Stimulated activated effector memory CD8-positive, alpha-beta T cell treated with anti-CD3 and anti-CD28 coated beads, Interleukin-12 subunit alpha, Interleukin-12 subunit beta, amount 100 ng/mL, for 72 hours (primary cell): ENCODE results near the gene DDX24.

ENCODE experiments used
- ATAC-seq: fragments of 150-1000 bp; cut with Tn5 transposase; 2 replicates; pipeline ENCODE4 v1.10.0; 2021
- DNase-seq, 2 donors: peaks; one replicate each; pipeline ENCODE4 v3.0.0; 2021 to 2022; ENCODE audit warnings: low spot score in 2 of 2
- H3K27ac Mint-ChIP-seq: one replicate; pipeline ENCODE4 v1.8.0; 2022; ENCODE audit warnings: mild to moderate bottlenecking, mixed read lengths
- H3K36me3 Mint-ChIP-seq: one replicate; pipeline ENCODE4 v1.8.0; 2022; ENCODE audit warnings: mild to moderate bottlenecking, mixed read lengths
- H3K4me1 Mint-ChIP-seq: one replicate; pipeline ENCODE4 v1.8.0; 2022; ENCODE audit warnings: mixed read lengths
- H3K4me3 Mint-ChIP-seq: one replicate; pipeline ENCODE4 v1.8.0; 2022; ENCODE audit warnings: mild to moderate bottlenecking, mixed read lengths
- H3K9me3 Mint-ChIP-seq: one replicate; pipeline ENCODE4 v1.8.0; 2022; ENCODE audit warnings: mixed read lengths

Gene DDX24

DNA sequence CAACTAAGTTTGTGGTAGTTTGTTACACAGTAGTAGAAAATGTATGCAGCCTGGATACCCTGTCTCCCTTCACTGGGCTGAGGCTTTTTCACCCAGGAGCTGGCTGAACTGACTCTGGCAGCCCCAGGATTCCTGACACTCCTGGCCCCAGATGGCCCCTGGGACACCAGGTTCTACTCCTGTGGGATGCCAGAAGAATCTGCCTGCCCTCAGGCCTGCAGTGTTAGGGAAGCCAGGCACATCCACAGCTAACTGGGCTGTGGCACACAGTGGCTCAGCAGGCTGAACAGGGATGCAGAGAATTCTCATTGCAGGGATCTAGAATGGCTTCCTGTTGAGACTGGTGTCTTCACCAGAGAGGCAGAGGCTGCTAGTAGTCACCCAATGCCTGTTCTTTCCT is 38.1 kb upstream of the DDX24 start:
- no peak overlapping the region for H3K4me3 Mint-ChIP-seq
- H3K4me1 Mint-ChIP-seq: peaks cover 5% of the 10 kb centered on the region
- no peak for ATAC-seq
- no peak overlapping the region for H3K27ac Mint-ChIP-seq
- no peaks in the 10 kb centered on the region for H3K9me3 Mint-ChIP-seq
- no peaks in the 10 kb centered on the region for H3K36me3 Mint-ChIP-seq
- DNase-seq: no peak

DNA sequence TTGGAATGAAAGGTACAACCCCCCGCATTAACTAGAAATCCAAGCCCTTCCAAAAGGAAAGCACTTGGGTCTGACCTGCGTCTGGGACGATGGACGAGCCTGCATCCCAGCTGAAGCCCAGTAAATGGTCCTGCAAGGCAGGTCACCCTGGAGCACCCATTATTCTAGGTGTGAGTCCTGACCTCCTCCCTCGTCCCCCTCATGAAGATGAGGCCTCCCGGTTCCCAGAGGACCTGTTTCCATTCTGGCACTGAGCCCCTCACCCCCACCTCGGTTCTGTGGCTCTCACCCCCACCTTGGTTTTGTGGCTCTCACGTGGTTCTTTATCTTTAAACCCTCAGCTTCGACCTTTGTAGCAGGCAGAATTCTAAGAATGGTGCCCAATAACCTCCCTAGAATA is 36.9 kb upstream of the DDX24 start:
- Mint-ChIP-seq H3K36me3 (no peaks in the 10 kb centered on the region), H3K9me3 (no peaks in the 10 kb centered on the region), H3K27ac (no peak overlapping the region), H3K4me1 (peaks cover 5% of the 10 kb centered on the region), H3K4me3 (no peak overlapping the region)
- ATAC-seq (no peak), DNase-seq (no peak)

DNA sequence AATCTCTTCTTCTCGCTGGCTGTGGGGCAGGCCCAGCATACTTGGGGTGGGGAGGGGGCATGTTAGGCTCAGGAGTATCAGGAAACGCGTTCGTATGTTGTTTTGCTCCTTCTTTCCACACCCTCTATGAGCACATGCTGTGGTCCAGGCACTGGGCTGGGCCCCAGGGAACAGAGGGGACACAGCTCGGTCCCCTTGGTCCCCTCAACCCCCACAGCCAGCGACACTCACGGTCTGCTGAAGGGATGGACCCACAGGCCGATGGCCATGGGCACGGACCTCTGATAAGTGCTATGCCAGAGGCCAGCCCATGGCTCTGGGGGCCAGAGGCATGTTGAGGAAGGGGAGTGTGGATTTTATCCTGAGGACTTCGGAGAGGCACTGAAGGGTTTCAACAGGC is 35.7 kb upstream of the DDX24 start:
- Mint-ChIP-seq H3K27ac (no peak overlapping the region), H3K9me3 (no peaks in the 10 kb centered on the region), H3K36me3 (no peaks in the 10 kb centered on the region), H3K4me1 (peaks cover 5% of the 10 kb centered on the region), H3K4me3 (no peak overlapping the region)
- no peak for DNase-seq
- ATAC-seq: no peak

DNA sequence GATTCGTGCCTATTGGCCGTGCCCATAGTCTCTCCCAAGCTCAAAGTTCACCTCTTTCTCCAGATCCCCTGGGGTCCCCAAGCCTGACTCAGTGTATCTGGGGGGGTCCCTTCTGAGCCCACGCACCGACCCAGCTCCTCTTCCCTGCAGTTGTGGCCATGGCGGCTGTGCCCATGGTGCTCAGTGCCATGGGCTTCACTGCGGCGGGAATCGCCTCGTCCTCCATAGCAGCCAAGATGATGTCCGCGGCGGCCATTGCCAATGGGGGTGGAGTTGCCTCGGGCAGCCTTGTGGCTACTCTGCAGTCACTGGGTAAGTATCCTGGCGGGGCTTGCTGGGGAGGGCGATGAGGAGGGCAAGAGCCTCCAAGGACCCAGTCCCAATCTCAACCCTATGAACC is 34.6 kb upstream of the DDX24 start:
- no peaks in the 10 kb centered on the region for H3K36me3 Mint-ChIP-seq
- DNase-seq (no peak), ATAC-seq (no peak)
- H3K9me3 Mint-ChIP-seq: no peaks in the 10 kb centered on the region
- no peak overlapping the region for H3K27ac Mint-ChIP-seq
- peaks cover 5% of the 10 kb centered on the region for H3K4me1 Mint-ChIP-seq
- no peak overlapping the region for H3K4me3 Mint-ChIP-seq

DNA sequence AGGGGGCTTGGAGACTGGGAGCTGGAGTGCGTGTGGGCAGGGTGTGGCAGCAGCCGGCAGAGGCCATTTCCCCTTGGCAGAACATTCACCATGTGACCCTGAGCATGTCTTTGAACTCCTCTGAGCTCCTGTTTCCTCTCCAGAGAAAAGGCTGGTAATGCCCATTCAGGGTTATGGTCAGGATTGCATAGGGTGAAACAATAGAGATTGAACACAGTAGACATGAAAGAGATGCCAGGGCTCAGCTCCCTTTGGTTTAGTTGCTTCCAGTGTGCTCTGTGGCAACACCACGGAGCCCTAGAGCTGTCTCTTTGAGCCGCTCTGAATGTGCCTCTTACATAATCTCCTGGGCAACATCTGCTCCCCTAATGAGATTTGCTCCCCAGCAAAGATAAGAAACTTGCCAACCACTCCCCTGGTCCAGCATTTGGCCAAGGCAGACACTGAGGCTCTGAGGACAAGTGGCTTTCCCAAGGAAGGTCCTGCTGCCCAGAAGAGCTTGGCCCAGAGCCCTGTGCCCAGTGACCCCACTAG is 34.1 kb upstream of the DDX24 start:
- H3K27ac Mint-ChIP-seq: no peak overlapping the region
- DNase-seq (no peak), ATAC-seq (no peak)
- peaks cover 5% of the 10 kb centered on the region for H3K4me1 Mint-ChIP-seq
- no peak overlapping the region for H3K4me3 Mint-ChIP-seq
- H3K9me3 Mint-ChIP-seq: no peaks in the 10 kb centered on the region
- no peaks in the 10 kb centered on the region for H3K36me3 Mint-ChIP-seq

DNA sequence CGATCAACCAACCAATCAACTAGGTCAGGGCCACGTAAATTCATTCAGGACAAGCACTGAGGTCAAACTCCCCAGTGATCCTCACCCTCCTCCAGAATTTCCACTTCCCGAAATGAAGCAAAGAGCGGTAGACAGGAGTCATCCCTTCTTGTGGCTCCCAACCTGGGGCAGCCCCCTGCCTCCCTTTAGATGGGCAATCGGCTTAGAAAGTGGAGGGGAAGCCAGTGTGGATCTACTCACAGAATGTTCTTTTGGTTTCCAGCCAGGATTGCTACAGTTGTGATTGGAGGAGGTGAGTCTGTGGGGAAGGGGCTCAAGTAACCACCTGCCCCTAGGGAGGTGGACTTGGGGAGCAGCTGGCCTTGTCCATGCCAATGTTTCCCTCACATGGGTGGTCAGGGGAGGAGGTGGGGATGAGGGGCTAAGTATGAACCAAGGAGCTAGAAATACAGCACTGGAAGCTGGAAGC is 33.6 kb upstream of the DDX24 start:
- Mint-ChIP-seq H3K4me1 (peaks cover 5% of the 10 kb centered on the region), H3K9me3 (no peaks in the 10 kb centered on the region), H3K36me3 (no peaks in the 10 kb centered on the region), H3K4me3 (no peak overlapping the region), H3K27ac (no peak overlapping the region)
- ATAC-seq (no peak), DNase-seq (no peak)

DNA sequence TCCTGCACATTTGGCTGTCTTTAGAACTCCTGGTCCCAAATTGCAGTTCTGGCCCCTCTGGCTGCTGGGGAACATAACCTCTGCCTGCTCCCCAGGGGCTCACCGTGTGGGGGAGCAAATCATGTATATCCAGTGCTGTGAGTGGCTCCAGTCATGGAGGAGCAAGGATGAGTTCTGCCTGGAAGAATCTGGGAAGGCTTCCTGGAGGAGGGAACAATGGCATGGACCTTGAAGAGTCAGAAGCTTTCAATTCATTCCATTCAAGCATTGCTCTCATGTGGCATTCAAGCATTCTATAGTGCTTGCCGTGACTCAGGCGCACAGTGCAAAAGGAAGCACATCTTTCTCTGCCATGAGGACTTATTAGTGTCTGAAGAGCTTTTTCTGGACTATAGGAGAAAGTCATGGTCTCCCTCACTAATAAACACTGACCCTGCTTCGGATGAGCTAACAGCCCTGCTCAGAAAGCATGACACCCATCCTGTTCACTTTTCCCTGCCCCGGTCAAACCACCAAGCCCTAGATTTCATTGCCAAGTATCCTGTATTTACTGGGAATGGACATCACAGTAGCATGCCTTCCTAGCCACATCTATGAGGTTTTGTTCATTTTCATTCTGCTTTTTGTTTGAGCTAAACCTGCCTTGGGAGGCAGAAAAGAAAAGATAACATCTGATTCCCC is 33.0 kb upstream of the DDX24 start:
- no peaks in the 10 kb centered on the region for H3K9me3 Mint-ChIP-seq
- no peaks in the 10 kb centered on the region for H3K36me3 Mint-ChIP-seq
- H3K4me3 Mint-ChIP-seq: no peak overlapping the region
- ATAC-seq (no peak), DNase-seq (no peak)
- peaks cover 5% of the 10 kb centered on the region for H3K4me1 Mint-ChIP-seq
- no peak overlapping the region for H3K27ac Mint-ChIP-seq

DNA sequence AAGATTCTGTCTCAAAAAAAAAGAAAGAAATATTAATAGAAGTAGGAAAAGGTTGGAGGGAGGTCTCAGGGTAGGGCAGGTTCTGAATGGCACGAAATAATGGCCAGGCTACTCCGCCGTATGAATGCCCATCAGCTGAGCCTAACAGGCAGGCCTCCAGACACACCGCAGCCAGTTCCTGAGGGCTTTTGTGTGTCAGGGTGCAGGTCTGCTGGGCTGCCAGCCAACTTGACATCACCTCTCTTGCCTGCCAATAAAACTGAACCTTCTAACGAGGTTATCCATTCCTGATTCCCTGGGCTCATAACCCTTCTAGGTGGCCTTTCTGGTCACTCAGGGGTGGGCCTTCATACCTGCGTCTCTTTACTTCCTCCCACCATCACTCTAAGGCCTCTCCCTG is 32.5 kb upstream of the DDX24 start:
- no peak overlapping the region for H3K27ac Mint-ChIP-seq
- ATAC-seq (no peak), DNase-seq (no peak)
- H3K9me3 Mint-ChIP-seq: no peaks in the 10 kb centered on the region
- H3K4me1 Mint-ChIP-seq: peaks cover 5% of the 10 kb centered on the region
- no peak overlapping the region for H3K4me3 Mint-ChIP-seq
- H3K36me3 Mint-ChIP-seq: no peaks in the 10 kb centered on the region

DNA sequence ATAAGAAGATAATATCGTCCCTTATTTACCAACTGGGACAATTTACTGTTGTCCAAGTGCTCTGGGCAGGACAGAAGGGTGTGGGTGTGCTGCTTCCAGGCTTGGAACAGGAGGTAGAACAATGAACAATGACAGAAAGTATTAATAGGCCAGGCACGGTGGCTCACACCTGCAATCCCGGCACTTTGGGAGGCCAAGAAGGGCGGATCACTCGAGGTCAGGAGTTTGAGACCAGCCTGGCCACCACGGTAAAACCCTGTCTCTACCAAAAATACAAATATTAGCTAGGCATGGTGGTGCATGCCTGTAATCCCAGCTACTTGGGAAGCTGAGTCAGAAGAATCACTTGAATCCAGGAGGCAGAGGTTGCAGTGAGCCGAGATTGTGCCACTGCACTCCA is 32.1 kb upstream of the DDX24 start:
- Mint-ChIP-seq H3K4me1 (peaks cover 4% of the 10 kb centered on the region), H3K27ac (no peak overlapping the region), H3K36me3 (no peaks in the 10 kb centered on the region), H3K9me3 (no peaks in the 10 kb centered on the region), H3K4me3 (no peak overlapping the region)
- ATAC-seq (no peak), DNase-seq (no peak)

DNA sequence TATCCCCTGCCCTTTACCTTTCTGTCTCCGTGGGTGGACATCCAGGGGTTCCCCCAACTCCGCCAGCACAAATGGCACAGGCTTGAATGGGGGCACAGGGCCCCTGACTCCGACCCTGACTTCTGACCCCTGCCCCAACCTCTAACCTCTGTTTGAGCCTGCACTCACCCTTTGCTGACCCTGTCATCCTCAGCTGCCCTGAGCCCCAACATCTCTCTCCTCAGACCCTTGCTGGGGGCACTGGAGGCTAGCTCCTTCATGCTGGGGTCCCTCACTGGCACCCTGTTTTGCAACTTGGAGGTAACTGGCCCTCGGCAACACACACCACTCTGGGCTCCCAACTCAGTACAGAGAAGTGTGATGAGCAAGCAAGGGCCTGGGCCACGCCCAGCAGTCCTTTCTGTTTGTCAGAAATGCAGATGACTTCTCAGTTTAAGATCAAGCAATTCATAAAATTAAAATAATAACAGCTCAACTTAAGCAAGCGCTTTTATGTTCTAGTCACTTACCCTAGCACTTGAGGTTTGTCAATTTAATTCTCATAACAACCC is 31.6 kb upstream of the DDX24 start:
- H3K27ac Mint-ChIP-seq: peak overlapping the region; percentile 18
- ATAC-seq: no peak

DNA sequence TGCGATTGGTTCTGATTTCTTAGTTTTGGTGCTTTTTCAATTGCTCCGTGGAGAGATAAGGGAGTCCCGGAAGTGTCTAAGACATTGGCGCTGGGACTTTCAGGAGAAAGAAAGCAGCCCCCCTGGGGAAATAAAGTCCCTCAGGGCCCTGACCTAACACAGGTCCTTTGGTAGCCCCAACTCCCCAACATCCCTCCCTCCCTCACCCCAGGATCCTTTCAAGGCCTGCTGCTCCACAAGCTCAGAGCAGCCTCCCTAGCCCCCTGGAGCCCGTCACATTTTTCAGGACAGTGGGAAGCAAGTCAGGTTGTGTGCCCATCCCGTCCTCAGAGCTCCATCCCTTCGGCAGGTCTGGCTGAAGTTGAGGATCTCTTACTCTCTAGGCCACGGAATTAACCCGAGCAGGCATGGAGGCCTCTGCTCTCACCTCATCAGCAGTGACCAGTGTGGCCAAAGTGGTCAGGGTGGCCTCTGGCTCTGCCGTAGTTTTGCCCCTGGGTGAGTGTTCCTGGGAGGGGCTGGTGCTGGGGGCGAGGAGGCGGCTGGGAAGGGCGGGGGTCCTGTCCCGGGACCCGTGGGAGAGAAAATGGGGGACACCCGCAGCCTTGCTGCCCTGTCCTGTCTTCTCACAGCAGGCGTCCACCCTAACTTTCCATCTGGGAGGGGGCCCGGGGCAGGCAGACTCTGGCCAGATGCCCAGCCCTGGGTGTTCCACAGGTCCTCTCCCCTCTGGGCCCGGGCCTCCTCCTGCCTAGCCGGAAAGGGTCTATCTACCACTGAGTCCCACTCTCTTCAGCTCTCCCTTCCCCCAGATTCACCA is 30.5 kb upstream of the DDX24 start:
- Mint-ChIP-seq H3K9me3 (no peaks in the 10 kb centered on the region), H3K36me3 (no peaks in the 10 kb centered on the region), H3K4me1 (no peaks in the 10 kb centered on the region), H3K4me3 (no peak overlapping the region), H3K27ac (peak overlapping the region; percentile 18)
- ATAC-seq (no peak), DNase-seq (no peak)

More for the DNA sequence above, 31.6 kb upstream of the DDX24 start:
- no peaks in the 10 kb centered on the region for H3K9me3 Mint-ChIP-seq
- H3K4me3 Mint-ChIP-seq: no peak overlapping the region
- H3K36me3 Mint-ChIP-seq: no peaks in the 10 kb centered on the region
- H3K4me1 Mint-ChIP-seq: no peaks in the 10 kb centered on the region
- DNase-seq: no peak

DNA sequence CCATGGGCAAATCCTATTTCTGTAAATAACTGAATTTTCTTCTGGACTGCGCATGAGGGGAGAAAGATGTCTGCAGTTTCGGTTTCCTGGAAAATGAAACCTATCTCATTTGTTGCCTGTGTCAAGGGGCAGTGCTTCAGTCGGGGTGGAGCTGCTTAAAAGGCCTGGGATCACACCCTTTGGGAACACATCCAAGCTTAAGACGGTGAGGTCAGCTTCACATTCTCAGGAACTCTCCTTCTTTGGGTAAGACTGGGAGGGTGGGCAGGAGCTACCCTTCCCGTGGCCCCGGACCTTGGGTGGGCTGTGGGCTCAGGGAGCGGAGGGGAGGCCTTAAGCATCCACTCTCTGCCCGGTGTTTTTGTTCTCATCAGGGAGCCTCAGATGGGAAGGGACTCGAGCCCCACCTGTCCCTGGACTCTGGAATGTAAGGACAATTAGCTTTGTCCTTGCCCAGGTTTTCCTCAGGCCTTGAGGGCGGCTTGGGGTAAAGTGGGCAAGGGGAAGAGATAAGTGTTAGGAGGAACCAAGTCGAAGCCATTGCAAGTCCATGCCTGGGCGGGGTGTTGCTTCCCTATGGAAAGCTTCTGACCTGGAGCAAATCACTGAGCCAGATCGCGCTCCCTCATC is 29.7 kb upstream of the DDX24 start, which contains the start of gene IFI27:
IFI27 (plus strand) TSS at position 185 of the 630 bp plus-strand sequence.
- H3K36me3 Mint-ChIP-seq: no peaks in the 10 kb centered on the region
- DNase-seq (no peak), ATAC-seq (no peak)
- H3K4me3 Mint-ChIP-seq: no peak within 1 kb of the TSS
- H3K27ac Mint-ChIP-seq: peak within 1 kb of the TSS; percentile 18
- no peaks in the 10 kb centered on the region for H3K4me1 Mint-ChIP-seq
- H3K9me3 Mint-ChIP-seq: no peaks in the 10 kb centered on the region

DNA sequence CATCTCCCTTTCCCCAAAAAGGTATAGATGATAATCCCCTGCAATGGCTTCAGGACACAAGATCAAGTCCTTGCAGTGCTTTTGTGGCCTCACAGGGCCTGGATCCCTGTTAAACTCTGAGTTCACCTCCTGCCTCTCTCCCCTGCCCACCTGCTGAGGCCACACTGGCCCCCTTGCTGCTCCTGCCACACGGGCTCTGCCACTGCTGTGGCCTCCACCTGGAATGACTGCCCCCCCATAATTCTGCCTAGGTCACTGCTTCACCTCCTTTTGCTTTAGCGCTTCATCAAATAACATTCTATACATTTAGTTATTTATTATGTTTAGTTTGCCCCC is 28.9 kb upstream of the DDX24 start:
- ATAC-seq: no peak
- Mint-ChIP-seq H3K9me3 (no peaks in the 10 kb centered on the region), H3K4me3 (no peak overlapping the region), H3K4me1 (no peaks in the 10 kb centered on the region), H3K36me3 (no peaks in the 10 kb centered on the region), H3K27ac (peak overlapping the region; percentile 18)
- no peak for DNase-seq

DNA sequence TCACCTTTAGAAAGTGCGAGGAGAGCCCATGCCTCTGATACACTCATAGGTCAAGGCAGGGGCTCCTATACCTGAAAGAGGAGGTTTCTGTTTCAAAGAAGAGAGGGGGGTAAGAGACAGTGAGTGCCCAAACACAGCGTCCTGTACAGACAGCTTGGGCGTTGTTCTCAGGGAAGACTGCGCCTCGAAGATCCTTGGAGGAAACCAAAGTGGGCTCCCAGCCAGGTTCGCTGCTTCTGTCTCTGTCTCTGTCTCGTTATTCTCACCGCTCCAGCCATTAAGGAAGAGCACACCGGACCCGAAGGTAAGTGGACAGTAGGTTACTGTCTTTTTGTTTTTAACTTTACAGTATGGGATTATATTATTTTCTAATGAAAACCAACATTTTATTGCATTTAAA is 23.7 kb upstream of the DDX24 start:
- Mint-ChIP-seq H3K9me3 (no peaks in the 10 kb centered on the region), H3K27ac (no peak overlapping the region), H3K4me3 (no peak overlapping the region), H3K36me3 (no peaks in the 10 kb centered on the region), H3K4me1 (no peaks in the 10 kb centered on the region)
- DNase-seq: no peak
- no peak for ATAC-seq

DNA sequence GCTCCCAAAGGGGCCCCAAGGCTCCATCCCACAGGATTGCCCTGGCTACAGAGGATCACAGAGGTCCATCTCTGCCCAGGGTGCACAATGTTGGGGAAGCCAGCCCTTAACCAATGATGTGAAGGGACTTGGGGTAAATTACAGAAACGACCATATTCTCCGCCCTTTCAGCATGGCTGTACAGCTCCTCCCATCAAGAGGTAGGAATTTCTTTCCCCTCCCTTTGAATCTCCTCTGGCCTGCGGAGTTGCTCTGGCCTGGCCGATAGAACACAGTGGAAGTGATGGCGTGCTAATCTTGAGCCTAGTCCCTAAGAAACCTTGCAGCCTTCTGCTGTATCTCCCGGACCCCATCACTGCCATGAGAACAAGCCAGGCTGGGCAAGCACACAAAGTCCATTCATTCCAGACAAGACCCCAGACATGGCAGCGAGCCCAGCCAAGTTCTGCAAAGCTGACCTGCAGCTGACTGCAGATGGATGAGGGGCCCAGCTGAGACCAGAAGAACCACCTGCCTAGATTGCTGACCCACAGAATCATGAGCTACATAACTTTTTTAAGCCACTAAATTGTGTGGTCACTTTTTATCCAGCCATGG is 22.6 kb upstream of the DDX24 start:
- DNase-seq: no peak
- no peak for ATAC-seq
- no peaks in the 10 kb centered on the region for H3K36me3 Mint-ChIP-seq
- no peak overlapping the region for H3K27ac Mint-ChIP-seq
- H3K9me3 Mint-ChIP-seq: no peaks in the 10 kb centered on the region
- H3K4me3 Mint-ChIP-seq: no peak overlapping the region
- H3K4me1 Mint-ChIP-seq: no peaks in the 10 kb centered on the region
